ENCODE results near the gene TINAG.
"Not testable (repeated sequence)": the region's sequence is repeated elsewhere in the genome, so short reads cannot be mapped to it uniquely, and the experiment has no call there.

Gene TINAG

GRCh38 chr6:54310377-54311152 lies 2.3 kb downstream of the TINAG start:
- DNase-seq, result no peak

GRCh38 chr6:54315656-54316055 lies 7.4 kb downstream of the TINAG start:
- DNase-seq, result no peak

- DNase-seq, result no peak
Measured at GRCh38 chr6:54320871-54321270, 12.6 kb downstream of the TINAG start.

- no peak for DNase-seq
Measured at GRCh38 chr6:54327631-54328030, 19.4 kb downstream of the TINAG start.

- DNase-seq, result not testable (repeated sequence)
Measured at GRCh38 chr6:54331571-54331970, 23.3 kb downstream of the TINAG start.

GRCh38 chr6:54335871-54336270 lies 27.6 kb downstream of the TINAG start:
- no peak for DNase-seq

GRCh38 chr6:54353975-54354374 lies 45.7 kb downstream of the TINAG start:
- DNase-seq, result no peak

GRCh38 chr6:54354608-54355007 lies 46.4 kb downstream of the TINAG start:
- no peak for DNase-seq

GRCh38 chr6:54357141-54357540 lies 48.9 kb downstream of the TINAG start:
- no peak for DNase-seq

GRCh38 chr6:54361188-54361587 lies 52.9 kb downstream of the TINAG start:
- no peak for DNase-seq

- DNase-seq, result no peak
Measured at GRCh38 chr6:54361734-54362133, 53.5 kb downstream of the TINAG start.

- DNase-seq, result no peak
Measured at GRCh38 chr6:54366667-54367327, 58.6 kb downstream of the TINAG start.

- DNase-seq, result no peak
Measured at GRCh38 chr6:54377776-54378175, 69.5 kb downstream of the TINAG start.

GRCh38 chr6:54386295-54386694 lies 78.1 kb downstream of the TINAG start:
- DNase-seq, result no peak

- no peak for DNase-seq
Measured at GRCh38 chr6:54390362-54390761, 82.1 kb downstream of the TINAG start.

- DNase-seq, result no peak
Measured at GRCh38 chr6:54391577-54391976, 83.3 kb downstream of the TINAG start.

- DNase-seq, result no peak
Measured at GRCh38 chr6:54403096-54403495, 94.9 kb downstream of the TINAG start.

GRCh38 chr6:54404791-54405190 lies 96.5 kb downstream of the TINAG start:
- no peak for DNase-seq

GRCh38 chr6:54411767-54412166 lies 103.5 kb downstream of the TINAG start:
- DNase-seq, result no peak

- DNase-seq, result no peak
Measured at GRCh38 chr6:54415517-54415916, 107.3 kb downstream of the TINAG start.

GRCh38 chr6:54419885-54420284 lies 111.6 kb downstream of the TINAG start:
- no peak for DNase-seq

- DNase-seq, result no peak
Measured at GRCh38 chr6:54426995-54427394, 118.8 kb downstream of the TINAG start.

- DNase-seq, result no peak
Measured at GRCh38 chr6:54427396-54427937, 119.2 kb downstream of the TINAG start.

- DNase-seq, result no peak
Measured at GRCh38 chr6:54428431-54428830, 120.2 kb downstream of the TINAG start.
